ENCODE data around the gene CCDC90B.

Gene CCDC90B

DNA sequence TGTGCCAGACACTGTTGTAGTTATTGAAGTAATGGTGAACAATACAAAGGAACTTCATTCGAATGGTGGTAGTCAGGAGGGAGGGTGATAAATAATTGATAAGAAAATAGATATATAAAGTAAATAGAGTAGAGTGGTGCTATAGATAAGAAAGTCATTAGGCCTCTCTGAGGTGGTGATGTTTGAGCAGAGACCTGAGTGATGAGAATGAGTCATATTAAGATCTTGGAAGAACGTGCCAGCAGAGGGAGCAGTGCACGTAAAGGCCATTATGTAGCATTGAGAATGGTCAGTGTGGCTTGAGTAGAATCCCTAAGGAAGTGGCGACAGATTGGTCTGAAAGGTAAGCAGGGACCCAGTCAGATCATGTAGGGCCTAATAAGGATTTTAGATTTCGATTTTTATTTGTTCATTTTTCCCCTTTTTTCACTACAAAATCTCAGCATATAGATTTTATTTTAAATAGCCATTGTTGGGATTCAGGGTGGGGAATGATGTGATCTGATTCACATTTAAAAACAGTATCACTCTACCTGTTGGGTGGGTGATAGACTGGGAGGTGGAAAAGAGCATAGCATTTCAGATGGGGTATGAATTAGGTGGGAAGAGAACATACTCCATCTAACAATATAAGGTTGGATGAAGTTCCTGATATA is 44.7 kb downstream of the CCDC90B start:
- Histone ChIP-seq H3K4me1 (ENCODE audit: control insufficient read depth, insufficient read depth, low read length) (no peaks in the 10 kb centered on the region), H3K9me3 (ENCODE audit: control insufficient read depth, insufficient read depth, low read depth, low read length) (no peaks in the 10 kb centered on the region), H3K36me3 (ENCODE audit: control insufficient read depth in 2 of 2, insufficient read depth in 1 of 2, low read length in 2 of 2) (no peaks in the 10 kb centered on the region), H3K27ac (ENCODE audit: extremely low read depth, low read depth, low read length) (no peak overlapping the region), H3K4me3 (ENCODE audit: low read depth, low read length) (no peak overlapping the region)
- peak; percentile 43 for TF ChIP-seq ZNF654 (tag by site-specific recombination; IDR thresholded peaks at IDR 0.05; ENCODE audit: low read depth)
- TF ChIP-seq, protein P1, sequence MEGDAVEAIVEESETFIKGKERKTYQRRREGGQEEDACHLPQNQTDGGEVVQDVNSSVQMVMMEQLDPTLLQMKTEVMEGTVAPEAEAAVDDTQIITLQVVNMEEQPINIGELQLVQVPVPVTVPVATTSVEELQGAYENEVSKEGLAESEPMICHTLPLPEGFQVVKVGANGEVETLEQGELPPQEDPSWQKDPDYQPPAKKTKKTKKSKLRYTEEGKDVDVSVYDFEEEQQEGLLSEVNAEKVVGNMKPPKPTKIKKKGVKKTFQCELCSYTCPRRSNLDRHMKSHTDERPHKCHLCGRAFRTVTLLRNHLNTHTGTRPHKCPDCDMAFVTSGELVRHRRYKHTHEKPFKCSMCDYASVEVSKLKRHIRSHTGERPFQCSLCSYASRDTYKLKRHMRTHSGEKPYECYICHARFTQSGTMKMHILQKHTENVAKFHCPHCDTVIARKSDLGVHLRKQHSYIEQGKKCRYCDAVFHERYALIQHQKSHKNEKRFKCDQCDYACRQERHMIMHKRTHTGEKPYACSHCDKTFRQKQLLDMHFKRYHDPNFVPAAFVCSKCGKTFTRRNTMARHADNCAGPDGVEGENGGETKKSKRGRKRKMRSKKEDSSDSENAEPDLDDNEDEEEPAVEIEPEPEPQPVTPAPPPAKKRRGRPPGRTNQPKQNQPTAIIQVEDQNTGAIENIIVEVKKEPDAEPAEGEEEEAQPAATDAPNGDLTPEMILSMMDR (tag by site-specific recombination; IDR thresholded peaks at IDR 0.05): 0 out of 2 replicates have a peak, but pooled peaks have one; percentile 30
- TF ChIP-seq, protein P2, sequence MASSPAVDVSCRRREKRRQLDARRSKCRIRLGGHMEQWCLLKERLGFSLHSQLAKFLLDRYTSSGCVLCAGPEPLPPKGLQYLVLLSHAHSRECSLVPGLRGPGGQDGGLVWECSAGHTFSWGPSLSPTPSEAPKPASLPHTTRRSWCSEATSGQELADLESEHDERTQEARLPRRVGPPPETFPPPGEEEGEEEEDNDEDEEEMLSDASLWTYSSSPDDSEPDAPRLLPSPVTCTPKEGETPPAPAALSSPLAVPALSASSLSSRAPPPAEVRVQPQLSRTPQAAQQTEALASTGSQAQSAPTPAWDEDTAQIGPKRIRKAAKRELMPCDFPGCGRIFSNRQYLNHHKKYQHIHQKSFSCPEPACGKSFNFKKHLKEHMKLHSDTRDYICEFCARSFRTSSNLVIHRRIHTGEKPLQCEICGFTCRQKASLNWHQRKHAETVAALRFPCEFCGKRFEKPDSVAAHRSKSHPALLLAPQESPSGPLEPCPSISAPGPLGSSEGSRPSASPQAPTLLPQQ (tag by site-specific recombination; IDR thresholded peaks at IDR 0.05): no peak
- ChIA-PET POLR2A (no interaction called here), CTCF (interaction anchor here (1.0 kb wide), 2 partner anchors 10 to 578 kb away, joined by 3 to 4 read pairs; no protein-coding TSS in a partner anchor)

DNA sequence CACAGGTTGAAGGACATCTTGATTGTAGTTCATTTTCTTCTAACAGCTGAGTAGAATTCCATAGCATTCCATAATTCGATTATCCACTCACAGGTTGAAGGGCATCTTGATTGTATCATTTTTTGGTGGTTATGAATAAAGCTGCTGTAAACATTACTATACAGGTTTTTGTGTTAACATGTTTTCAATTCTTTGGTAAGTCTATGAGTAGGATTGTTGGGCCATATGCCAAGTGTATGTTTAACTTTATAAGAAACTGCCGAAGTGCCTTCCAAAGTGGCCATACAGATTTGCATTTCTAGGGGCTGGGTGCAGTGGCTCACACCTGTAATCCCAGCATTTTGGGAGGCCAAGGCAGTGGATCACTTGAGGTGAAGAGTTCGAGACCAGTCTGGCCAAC is 48.1 kb downstream of the CCDC90B start:
- no peaks in the 10 kb centered on the region for H3K4me1 ChIP-seq (ENCODE audit: control insufficient read depth, insufficient read depth, low read length)
- H3K27ac ChIP-seq (ENCODE audit: extremely low read depth, low read depth, low read length): no peak overlapping the region
- ChIA-PET POLR2A (no interaction called here), CTCF (interaction anchor here (0.9 to 4.0 kb wide), 4 partner anchors 12 to 230 kb away, joined by 3 to 29 read pairs (median 12); no protein-coding TSS in a partner anchor)
- H3K4me3 ChIP-seq (ENCODE audit: low read depth, low read length): no peak overlapping the region
- H3K36me3 ChIP-seq (ENCODE audit: control insufficient read depth in 2 of 2, insufficient read depth in 1 of 2, low read length in 2 of 2): no peaks in the 10 kb centered on the region
- H3K9me3 ChIP-seq (ENCODE audit: control insufficient read depth, insufficient read depth, low read depth, low read length): no peaks in the 10 kb centered on the region
- TF ChIP-seq, protein P1 (tag by site-specific recombination; IDR thresholded peaks at IDR 0.05): no peak
- no peak for TF ChIP-seq ZNF394 (tag by site-specific recombination; IDR thresholded peaks at IDR 0.05; ENCODE audit: borderline replicate concordance)
- no peak for TF ChIP-seq ZNF366 (tag by site-specific recombination; conservative IDR thresholded peaks at IDR 0.05)
- TF ChIP-seq, protein P3, sequence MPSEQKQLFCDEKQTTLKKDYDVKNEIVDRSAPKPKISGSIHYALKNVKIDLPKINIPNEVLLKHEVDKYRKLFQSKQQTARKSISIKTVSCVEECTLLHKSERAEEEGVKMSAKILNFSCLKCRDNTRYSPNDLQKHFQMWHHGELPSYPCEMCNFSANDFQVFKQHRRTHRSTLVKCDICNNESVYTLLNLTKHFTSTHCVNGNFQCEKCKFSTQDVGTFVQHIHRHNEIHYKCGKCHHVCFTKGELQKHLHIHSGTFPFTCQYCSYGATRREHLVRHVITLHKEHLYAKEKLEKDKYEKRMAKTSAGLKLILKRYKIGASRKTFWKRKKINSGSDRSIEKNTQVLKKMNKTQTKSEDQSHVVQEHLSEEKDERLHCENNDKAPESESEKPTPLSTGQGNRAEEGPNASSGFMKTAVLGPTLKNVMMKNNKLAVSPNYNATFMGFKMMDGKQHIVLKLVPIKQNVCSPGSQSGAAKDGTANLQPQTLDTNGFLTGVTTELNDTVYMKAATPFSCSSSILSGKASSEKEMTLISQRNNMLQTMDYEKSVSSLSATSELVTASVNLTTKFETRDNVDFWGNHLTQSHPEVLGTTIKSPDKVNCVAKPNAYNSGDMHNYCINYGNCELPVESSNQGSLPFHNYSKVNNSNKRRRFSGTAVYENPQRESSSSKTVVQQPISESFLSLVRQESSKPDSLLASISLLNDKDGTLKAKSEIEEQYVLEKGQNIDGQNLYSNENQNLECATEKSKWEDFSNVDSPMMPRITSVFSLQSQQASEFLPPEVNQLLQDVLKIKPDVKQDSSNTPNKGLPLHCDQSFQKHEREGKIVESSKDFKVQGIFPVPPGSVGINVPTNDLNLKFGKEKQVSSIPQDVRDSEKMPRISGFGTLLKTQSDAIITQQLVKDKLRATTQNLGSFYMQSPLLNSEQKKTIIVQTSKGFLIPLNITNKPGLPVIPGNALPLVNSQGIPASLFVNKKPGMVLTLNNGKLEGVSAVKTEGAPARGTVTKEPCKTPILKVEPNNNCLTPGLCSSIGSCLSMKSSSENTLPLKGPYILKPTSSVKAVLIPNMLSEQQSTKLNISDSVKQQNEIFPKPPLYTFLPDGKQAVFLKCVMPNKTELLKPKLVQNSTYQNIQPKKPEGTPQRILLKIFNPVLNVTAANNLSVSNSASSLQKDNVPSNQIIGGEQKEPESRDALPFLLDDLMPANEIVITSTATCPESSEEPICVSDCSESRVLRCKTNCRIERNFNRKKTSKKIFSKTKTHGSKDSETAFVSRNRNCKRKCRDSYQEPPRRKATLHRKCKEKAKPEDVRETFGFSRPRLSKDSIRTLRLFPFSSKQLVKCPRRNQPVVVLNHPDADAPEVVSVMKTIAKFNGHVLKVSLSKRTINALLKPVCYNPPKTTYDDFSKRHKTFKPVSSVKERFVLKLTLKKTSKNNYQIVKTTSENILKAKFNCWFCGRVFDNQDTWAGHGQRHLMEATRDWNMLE (tag by site-specific recombination; conservative IDR thresholded peaks at IDR 0.05; ENCODE audit: low read depth): no peak
- TF ChIP-seq, protein P4, sequence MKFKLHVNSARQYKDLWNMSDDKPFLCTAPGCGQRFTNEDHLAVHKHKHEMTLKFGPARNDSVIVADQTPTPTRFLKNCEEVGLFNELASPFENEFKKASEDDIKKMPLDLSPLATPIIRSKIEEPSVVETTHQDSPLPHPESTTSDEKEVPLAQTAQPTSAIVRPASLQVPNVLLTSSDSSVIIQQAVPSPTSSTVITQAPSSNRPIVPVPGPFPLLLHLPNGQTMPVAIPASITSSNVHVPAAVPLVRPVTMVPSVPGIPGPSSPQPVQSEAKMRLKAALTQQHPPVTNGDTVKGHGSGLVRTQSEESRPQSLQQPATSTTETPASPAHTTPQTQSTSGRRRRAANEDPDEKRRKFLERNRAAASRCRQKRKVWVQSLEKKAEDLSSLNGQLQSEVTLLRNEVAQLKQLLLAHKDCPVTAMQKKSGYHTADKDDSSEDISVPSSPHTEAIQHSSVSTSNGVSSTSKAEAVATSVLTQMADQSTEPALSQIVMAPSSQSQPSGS (tag by site-specific recombination; IDR thresholded peaks at IDR 0.05; ENCODE audit: low read depth): no peak

Measured in HEK293 (cell line).